Glutamatergic neuron (in vitro differentiated cells): ENCODE data around the gene RNF115. TPM values are rescaled to one million over a fixed set of nuclear protein-coding genes. Genes with fewer than 3 reads are reported as not detected.

Experiments
- DNase-seq: peaks from one replicate; pipeline ENCODE4 v3.0.0; 2022
- H3K27ac Mint-ChIP-seq: one replicate; pipeline ENCODE4 v1.8.0; 2020; ENCODE audit warnings: mild to moderate bottlenecking, mixed read lengths, inconsistent platforms; ENCODE audit not compliant: unreplicated experiment
- H3K27me3 Mint-ChIP-seq: one replicate; pipeline ENCODE4 v1.8.0; 2020; ENCODE audit warnings: mild to moderate bottlenecking, moderate library complexity, mixed read lengths, inconsistent platforms; ENCODE audit not compliant: unreplicated experiment
- H3K36me3 Mint-ChIP-seq: one replicate; pipeline ENCODE4 v1.8.0; 2020; ENCODE audit warnings: mild to moderate bottlenecking, mixed read lengths, inconsistent platforms; ENCODE audit not compliant: unreplicated experiment
- H3K4me1 Mint-ChIP-seq: one replicate; pipeline ENCODE4 v1.8.0; 2020; ENCODE audit warnings: mild to moderate bottlenecking, low read depth, mixed read lengths, inconsistent platforms; ENCODE audit not compliant: unreplicated experiment
- H3K4me3 Mint-ChIP-seq: one replicate; pipeline ENCODE4 v1.8.0; 2020; ENCODE audit warnings: mild to moderate bottlenecking, mixed read lengths, inconsistent platforms; ENCODE audit not compliant: unreplicated experiment
- H3K9me3 Mint-ChIP-seq: one replicate; pipeline ENCODE4 v1.8.0; 2020; ENCODE audit warnings: mild to moderate bottlenecking, moderate library complexity, mixed read lengths, inconsistent platforms; ENCODE audit not compliant: unreplicated experiment
- total RNA-seq: library from RNA; stranded (reverse); fragmentation: NEBNext Ultra II Directional; extraction: Animal tissue kit (Norgen Biotek cat#: 25700); gene quantifications from one replicate; pipeline ENCODE4 v1.2.1, GENCODE V29; 2021; ENCODE audit not compliant: unreplicated experiment
- TF ChIP-seq, protein P1 (sequence below): fragments of 200-600 bp; sonication (generic); IDR thresholded peaks from one replicate; pipeline ENCODE4 v1.5.0; 2021; ENCODE audit not compliant: partially characterized antibody, unreplicated experiment

RNF115 gene
- total RNA-seq, 1 donor from 2014 or later = 20.5 TPM

DNA sequence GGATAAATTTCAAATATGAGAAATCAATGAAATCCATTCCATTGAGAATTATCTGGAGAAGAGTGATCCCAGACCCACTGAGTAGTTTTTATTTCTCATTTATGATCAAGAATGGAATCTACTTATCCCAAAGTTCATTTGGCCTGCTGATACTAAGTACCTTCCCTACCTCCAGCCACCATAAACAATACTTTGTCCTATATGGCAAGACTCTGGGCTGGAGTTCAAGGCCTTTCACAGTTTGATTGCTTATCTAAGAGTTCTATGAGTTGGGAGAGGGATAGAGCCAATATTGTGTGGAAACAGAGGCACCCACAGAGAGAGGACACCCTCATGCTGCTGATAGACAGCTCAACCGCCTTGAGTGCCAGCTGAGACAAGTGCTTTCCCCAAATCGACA is 121.8 kb downstream of the RNF115 start:
- no peaks in the 10 kb centered on the region for H3K36me3 Mint-ChIP-seq
- no peaks in the 10 kb centered on the region for H3K27me3 Mint-ChIP-seq
- H3K9me3 Mint-ChIP-seq = peaks cover 3% of the 10 kb centered on the region
- TF ChIP-seq, protein P1, sequence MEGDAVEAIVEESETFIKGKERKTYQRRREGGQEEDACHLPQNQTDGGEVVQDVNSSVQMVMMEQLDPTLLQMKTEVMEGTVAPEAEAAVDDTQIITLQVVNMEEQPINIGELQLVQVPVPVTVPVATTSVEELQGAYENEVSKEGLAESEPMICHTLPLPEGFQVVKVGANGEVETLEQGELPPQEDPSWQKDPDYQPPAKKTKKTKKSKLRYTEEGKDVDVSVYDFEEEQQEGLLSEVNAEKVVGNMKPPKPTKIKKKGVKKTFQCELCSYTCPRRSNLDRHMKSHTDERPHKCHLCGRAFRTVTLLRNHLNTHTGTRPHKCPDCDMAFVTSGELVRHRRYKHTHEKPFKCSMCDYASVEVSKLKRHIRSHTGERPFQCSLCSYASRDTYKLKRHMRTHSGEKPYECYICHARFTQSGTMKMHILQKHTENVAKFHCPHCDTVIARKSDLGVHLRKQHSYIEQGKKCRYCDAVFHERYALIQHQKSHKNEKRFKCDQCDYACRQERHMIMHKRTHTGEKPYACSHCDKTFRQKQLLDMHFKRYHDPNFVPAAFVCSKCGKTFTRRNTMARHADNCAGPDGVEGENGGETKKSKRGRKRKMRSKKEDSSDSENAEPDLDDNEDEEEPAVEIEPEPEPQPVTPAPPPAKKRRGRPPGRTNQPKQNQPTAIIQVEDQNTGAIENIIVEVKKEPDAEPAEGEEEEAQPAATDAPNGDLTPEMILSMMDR = no peak
- H3K27ac Mint-ChIP-seq = no peak overlapping the region
- no peaks in the 10 kb centered on the region for H3K4me1 Mint-ChIP-seq
- no peak for DNase-seq
- no peak overlapping the region for H3K4me3 Mint-ChIP-seq

DNA sequence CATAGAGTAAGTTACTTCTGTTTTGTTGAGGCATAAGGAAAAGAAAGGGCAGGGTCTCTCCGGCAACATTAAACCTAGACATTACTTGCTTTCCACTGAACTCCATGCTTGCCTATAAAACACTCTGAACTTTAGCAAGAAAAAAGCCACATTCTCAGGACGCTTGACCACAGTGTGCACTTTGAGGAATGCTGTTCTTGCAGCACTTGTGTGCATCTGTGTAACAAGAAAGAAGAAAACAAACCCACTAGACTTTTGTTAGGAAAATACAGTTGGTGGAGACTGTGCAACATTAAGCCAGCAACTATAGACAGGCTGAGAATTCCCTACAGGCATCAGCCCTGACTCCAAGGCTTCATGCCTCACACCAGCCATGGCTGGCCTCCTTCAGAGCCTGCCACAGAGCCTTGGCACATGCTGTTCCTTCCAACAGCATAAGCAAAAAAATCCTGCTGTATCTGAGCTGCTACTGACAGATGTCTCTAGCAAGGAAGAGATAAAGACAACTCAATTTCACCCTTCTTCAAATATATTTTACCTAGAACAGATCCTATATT is 122.5 kb downstream of the RNF115 start:
- no peak for DNase-seq
- Mint-ChIP-seq H3K4me1 (no peaks in the 10 kb centered on the region), H3K4me3 (no peak overlapping the region), H3K36me3 (no peaks in the 10 kb centered on the region), H3K27me3 (no peaks in the 10 kb centered on the region), H3K9me3 (peaks cover 3% of the 10 kb centered on the region), H3K27ac (no peak overlapping the region)
- TF ChIP-seq, protein P1 = no peak

DNA sequence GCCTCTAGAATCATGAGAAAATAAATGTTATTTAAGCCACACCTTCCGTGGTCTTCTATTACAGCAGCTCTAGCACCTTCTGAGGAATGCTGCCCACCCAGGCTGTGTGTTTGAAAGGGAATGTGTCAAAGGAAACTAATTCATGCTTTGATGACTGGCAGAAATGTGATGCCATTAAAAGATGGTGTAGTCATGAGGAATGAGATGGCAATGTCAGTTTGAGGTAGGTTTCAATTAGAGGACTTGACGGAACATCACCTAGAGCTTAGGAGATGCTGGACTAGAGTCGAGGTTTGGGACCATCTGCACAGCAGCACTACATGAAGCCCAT is 127.3 kb downstream of the RNF115 start:
- Mint-ChIP-seq H3K27me3 (peaks cover 6% of the 10 kb centered on the region), H3K36me3 (no peaks in the 10 kb centered on the region), H3K27ac (no peak overlapping the region), H3K4me3 (no peak overlapping the region), H3K9me3 (peaks cover 3% of the 10 kb centered on the region), H3K4me1 (peaks cover 2% of the 10 kb centered on the region)
- DNase-seq = no peak
- TF ChIP-seq, protein P1 = no peak

DNA sequence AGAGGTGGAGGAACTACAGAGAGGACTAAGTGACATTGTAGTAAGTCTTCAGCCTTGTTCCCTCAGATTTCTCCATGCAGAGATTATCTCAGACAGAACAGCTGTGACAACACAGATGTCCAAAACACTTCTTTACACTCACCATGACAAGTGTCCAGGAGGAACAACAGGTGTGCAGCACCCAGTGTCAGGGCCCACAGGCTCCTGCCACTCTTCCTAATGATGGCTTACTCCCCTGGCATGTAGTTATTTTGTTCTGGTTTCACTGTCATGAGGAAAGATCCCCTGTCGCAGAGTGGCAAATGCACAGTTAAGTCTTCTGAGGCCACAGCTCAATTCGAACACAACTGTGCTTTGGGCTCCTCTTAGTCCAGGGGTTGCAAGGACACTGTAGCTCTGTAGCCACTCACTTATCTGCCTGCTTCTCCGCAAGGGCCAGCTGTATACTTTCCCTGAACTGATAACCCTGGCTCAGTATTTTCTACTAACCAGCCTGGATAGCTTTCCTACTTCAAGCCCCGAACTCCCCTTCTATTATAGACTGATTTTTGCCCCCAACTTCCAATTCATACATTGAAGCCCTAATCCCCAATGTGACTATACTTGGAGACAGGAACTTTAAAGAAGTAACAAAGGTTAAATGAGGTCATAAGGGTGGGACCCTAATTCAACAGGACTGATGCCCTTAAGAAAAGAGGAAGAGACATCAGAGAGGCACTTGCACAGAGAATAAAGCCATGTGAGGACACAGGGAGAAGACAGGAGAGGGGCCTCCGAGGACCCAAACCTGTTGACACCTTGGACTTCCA is 127.9 kb downstream of the RNF115 start:
- peaks cover 2% of the 10 kb centered on the region for H3K4me1 Mint-ChIP-seq

More for the DNA sequence above, 127.9 kb downstream of the RNF115 start:
- peaks cover 6% of the 10 kb centered on the region for H3K27me3 Mint-ChIP-seq
- H3K27ac Mint-ChIP-seq = no peak overlapping the region
- no peak for DNase-seq
- no peak overlapping the region for H3K4me3 Mint-ChIP-seq
- H3K36me3 Mint-ChIP-seq = no peaks in the 10 kb centered on the region
- peaks cover 3% of the 10 kb centered on the region for H3K9me3 Mint-ChIP-seq
- TF ChIP-seq, protein P1 = no peak
